A549 (cell line): Measurements from ENCODE around the gene DHRS12.

Source experiments
- FOXS1 ChIP-seq: fragments of 250-450 bp; sonication (Bioruptor Pico); IDR thresholded peaks from 2 replicates; pipeline ENCODE4 v1.5.0; 2020; ENCODE audit warnings: mild to moderate bottlenecking, moderate library complexity
- GATA3 ChIP-seq: IDR thresholded peaks from 2 replicates; pipeline ENCODE4 v1.6.1; 2012; ENCODE audit warnings: borderline replicate concordance
- HOXA7 ChIP-seq: fragments of 250-450 bp; sonication (Bioruptor Pico); IDR thresholded peaks from 2 replicates; pipeline ENCODE4 v1.5.0; 2020; ENCODE audit warnings: mild to moderate bottlenecking, moderate library complexity
- KDM1A ChIP-seq: fragments of 200-600 bp; sonication (generic); IDR thresholded peaks from 2 replicates; pipeline ENCODE4 v1.6.1; 2016; ENCODE audit warnings: low read depth, mild to moderate bottlenecking
- KDM5A ChIP-seq: fragments of 200-600 bp; sonication (generic); IDR thresholded peaks from 2 replicates; pipeline ENCODE4 v1.6.1; 2016; ENCODE audit warnings: antibody characterized with exemption, mild to moderate bottlenecking
- MAZ ChIP-seq: fragments of 150-350 bp; IDR thresholded peaks from 2 replicates; pipeline ENCODE4 v1.6.1; 2014; ENCODE audit warnings: antibody characterized with exemption, low read depth, low read length, borderline replicate concordance
- RAD21 ChIP-seq, 2 experiments: fragments of >200 bp in 1 of 2; sonication (Bioruptor Twin) in 1 of 2; formaldehyde crosslinking in 1 of 2; IDR thresholded peaks in 1 of 2; conservative IDR thresholded peaks in 1 of 2; 2 replicates in 1 of 2; 3 replicates in 1 of 2; pipeline ENCODE4 v1.6.1; 2012 to 2018; ENCODE audit warnings: inconsistent platforms in 1 of 2
- SMC3 ChIP-seq: fragments of >200 bp; sonication (Bioruptor Twin); formaldehyde crosslinking; IDR thresholded peaks from 3 replicates; pipeline ENCODE4 v1.6.1; 2018; ENCODE audit warnings: inconsistent platforms
- SREBF2 ChIP-seq: fragments of 450-650 bp; IDR thresholded peaks from 2 replicates; pipeline ENCODE4 v1.6.1; 2014; ENCODE audit warnings: mild to moderate bottlenecking, moderate library complexity
- ZNF302 ChIP-seq: fragments of 250-450 bp; sonication (Bioruptor Pico); IDR thresholded peaks from 2 replicates; pipeline ENCODE4 v1.9.0; 2021; ENCODE audit warnings: inconsistent platforms, mild to moderate bottlenecking, moderate library complexity
- TF ChIP-seq, protein P1 (sequence below): fragments of >200 bp; sonication (Bioruptor Twin); formaldehyde crosslinking; IDR thresholded peaks from 3 replicates; pipeline ENCODE4 v1.5.1; 2016
- TF ChIP-seq, protein P2 (sequence below): IDR thresholded peaks from 2 replicates; pipeline ENCODE4 v1.6.1; 2012
- TF ChIP-seq, protein P3 (sequence below): fragments of 200-600 bp; sonication (generic); IDR thresholded peaks from 2 replicates; pipeline ENCODE4 v1.6.1; 2016; ENCODE audit warnings: antibody characterized with exemption, mild to moderate bottlenecking, moderate library complexity

DNA sequence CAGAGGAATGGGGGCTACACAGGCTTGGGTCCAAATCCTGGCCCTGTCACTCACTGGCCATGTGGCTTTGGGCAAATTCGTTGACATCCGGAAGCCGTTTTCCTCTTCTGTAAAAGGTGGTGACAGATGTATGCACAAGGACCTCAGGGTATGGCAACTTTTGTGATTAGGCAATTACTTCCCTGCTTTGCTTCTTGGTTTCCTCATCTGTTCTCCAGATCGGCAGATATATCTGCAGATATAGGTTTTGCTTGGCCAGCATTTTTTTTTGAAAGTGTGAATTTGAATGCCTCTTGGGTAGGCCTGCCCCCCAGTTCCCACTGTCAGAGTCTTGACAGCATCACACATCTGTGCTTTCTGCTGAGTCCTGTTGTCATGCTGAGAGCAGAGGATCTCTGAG is 23.3 kb upstream of the DHRS12 start:
- TF ChIP-seq, protein P1, sequence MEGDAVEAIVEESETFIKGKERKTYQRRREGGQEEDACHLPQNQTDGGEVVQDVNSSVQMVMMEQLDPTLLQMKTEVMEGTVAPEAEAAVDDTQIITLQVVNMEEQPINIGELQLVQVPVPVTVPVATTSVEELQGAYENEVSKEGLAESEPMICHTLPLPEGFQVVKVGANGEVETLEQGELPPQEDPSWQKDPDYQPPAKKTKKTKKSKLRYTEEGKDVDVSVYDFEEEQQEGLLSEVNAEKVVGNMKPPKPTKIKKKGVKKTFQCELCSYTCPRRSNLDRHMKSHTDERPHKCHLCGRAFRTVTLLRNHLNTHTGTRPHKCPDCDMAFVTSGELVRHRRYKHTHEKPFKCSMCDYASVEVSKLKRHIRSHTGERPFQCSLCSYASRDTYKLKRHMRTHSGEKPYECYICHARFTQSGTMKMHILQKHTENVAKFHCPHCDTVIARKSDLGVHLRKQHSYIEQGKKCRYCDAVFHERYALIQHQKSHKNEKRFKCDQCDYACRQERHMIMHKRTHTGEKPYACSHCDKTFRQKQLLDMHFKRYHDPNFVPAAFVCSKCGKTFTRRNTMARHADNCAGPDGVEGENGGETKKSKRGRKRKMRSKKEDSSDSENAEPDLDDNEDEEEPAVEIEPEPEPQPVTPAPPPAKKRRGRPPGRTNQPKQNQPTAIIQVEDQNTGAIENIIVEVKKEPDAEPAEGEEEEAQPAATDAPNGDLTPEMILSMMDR = no peak
- TF ChIP-seq KDM1A = no peak
- no peak for TF ChIP-seq SMC3
- TF ChIP-seq SREBF2 = no peak
- no peak for TF ChIP-seq KDM5A
- no peak for TF ChIP-seq FOXS1 (CRISPR knock-in tag)
- TF ChIP-seq, protein P2, sequence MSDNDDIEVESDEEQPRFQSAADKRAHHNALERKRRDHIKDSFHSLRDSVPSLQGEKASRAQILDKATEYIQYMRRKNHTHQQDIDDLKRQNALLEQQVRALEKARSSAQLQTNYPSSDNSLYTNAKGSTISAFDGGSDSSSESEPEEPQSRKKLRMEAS = no peak
- TF ChIP-seq, protein P3, sequence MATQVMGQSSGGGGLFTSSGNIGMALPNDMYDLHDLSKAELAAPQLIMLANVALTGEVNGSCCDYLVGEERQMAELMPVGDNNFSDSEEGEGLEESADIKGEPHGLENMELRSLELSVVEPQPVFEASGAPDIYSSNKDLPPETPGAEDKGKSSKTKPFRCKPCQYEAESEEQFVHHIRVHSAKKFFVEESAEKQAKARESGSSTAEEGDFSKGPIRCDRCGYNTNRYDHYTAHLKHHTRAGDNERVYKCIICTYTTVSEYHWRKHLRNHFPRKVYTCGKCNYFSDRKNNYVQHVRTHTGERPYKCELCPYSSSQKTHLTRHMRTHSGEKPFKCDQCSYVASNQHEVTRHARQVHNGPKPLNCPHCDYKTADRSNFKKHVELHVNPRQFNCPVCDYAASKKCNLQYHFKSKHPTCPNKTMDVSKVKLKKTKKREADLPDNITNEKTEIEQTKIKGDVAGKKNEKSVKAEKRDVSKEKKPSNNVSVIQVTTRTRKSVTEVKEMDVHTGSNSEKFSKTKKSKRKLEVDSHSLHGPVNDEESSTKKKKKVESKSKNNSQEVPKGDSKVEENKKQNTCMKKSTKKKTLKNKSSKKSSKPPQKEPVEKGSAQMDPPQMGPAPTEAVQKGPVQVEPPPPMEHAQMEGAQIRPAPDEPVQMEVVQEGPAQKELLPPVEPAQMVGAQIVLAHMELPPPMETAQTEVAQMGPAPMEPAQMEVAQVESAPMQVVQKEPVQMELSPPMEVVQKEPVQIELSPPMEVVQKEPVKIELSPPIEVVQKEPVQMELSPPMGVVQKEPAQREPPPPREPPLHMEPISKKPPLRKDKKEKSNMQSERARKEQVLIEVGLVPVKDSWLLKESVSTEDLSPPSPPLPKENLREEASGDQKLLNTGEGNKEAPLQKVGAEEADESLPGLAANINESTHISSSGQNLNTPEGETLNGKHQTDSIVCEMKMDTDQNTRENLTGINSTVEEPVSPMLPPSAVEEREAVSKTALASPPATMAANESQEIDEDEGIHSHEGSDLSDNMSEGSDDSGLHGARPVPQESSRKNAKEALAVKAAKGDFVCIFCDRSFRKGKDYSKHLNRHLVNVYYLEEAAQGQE = no peak
- TF ChIP-seq ZNF302 (CRISPR knock-in tag) = no peak
- TF ChIP-seq MAZ = no peak
- TF ChIP-seq GATA3 = no peak
- TF ChIP-seq HOXA7 = no peak
- TF ChIP-seq RAD21 (conservative IDR thresholded peaks at IDR 0.05 in 1 of 2, IDR thresholded peaks at IDR 0.05 in 1 of 2) = no peak
